ENCODE measurements around the gene GDAP1L1.
A peak's percentile ranks its signal among the peaks of the same experiment; 100 is the strongest.

The GDAP1L1 gene

DNA sequence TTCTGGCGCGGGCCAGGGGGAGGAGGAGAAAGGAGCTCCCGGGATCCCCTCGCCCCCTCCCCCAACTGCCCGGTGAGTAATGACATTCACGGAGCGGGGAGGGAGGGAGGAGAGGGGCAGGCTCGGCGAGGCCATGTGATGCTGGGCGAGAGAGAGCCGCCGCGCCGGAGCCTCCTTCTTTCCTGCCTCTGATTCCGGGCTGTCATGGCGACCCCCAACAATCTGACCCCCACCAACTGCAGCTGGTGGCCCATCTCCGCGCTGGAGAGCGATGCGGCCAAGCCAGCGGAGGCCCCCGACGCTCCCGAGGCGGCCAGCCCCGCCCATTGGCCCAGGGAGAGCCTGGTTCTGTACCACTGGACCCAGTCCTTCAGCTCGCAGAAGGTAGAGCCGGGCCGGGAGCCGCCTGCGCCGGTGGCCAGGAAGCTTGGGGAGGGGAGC is at the start of gene GDAP1L1:
GDAP1L1 (plus strand) TSS at position 178 of the 441 bp plus-strand sequence; CDS start at position 205, 27 bp downstream.
- DNase-seq (ENCODE audit: low read depth) = no peak

DNA sequence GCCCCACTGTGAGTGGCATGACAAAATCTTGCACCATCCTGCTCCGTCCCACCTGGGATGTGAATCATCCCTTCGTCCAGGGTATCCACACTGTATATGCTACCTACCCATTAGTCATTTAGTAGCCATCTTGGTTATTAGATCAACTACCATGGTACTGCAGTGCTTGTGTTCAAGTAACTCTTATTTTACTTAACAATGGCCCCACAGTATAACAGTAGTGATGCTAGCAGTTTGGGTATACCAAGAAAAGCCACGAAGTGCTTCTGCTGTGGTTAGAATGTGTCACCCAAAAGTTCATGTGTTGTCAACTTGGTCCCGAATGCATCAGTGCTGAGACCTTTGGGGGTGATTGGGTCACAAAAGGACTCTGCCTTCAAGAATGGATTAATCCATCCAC is 48.2 kb upstream of the GDAP1L1 start:
- DNase-seq (ENCODE audit: low read depth) = no peak

- no peak for DNase-seq (ENCODE audit: low read depth)
These were observed 47.2 kb upstream of the GDAP1L1 start for GRCh38 chr20:44199877-44200276.

DNA sequence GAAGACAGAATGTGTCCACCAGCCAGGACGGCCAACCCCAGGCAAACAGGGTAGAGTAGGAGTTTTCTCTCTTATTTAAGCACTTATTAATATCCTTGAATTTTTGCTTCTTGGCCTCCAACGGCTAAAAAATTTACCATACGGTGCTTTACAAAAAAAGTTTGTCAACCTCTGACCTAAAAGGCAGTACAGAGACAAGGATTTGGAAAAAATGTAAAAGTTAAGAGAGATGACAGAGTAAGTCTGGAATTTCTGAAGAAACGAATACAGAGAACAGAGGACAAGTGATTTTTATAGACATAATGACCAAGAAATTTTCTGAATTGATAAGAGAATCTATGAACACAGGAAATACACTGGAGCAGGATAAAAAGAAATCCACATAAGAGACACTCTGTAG is 46.7 kb upstream of the GDAP1L1 start:
- DNase-seq (ENCODE audit: low read depth) = no peak

GRCh38 chr20:44200983-44201382 is 46.1 kb upstream of the GDAP1L1 start:
- no peak for DNase-seq (ENCODE audit: low read depth)

DNA sequence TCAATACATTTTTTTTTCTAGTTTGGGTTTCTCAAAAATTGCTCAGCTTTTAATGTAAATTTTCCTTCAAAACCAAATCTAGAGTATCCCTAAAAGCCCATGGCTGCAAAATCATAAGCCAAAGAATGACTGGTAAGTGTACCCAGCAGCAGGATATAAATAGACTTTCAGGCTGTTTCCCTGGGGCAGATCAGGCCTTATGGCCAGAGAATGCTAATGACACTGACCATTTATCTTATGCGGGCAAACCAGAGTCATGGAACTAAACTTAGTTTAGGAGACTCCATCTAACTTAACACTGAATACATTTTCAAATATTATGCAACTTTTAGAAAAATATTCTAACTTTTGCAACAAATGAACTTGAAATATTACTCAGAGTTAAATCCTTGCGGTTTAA is 43.9 kb upstream of the GDAP1L1 start:
- DNase-seq (ENCODE audit: low read depth) = no peak

DNA sequence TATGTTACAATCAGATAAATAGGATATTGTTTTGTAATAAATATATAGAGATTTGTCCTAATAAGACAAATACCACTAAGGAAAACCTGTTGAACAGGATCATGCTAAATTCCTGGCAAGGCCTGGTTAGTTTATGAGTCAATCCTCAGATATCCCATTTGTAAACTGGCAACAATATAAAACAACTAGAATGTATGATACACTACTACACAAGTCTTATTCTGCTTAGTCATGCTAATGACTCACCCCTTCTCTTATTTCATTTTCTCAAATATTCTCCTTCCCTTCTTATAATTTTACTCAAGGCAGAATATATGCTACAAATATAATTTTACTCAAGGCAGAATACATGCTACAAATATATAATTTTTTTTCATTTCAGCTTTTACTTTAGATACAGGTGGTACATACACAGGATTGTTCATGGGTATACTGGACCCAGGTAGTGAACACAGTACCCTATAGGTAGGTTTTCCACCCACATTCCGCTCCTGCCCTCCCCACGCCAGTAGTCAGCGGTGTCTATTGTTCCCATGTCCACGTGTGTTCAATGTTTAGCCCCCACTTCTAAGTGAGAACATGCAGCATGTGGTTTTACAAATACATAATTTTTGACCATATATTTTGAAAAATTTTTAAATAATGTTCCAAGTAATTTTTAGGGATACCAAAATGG is 42.8 kb upstream of the GDAP1L1 start:
- no peak for DNase-seq (ENCODE audit: low read depth)

- no peak for DNase-seq (ENCODE audit: low read depth)
These were observed 42.3 kb upstream of the GDAP1L1 start for GRCh38 chr20:44204832-44205215.

- no peak for DNase-seq (ENCODE audit: low read depth)
These were observed 41.0 kb upstream of the GDAP1L1 start for GRCh38 chr20:44206132-44206531.

DNA sequence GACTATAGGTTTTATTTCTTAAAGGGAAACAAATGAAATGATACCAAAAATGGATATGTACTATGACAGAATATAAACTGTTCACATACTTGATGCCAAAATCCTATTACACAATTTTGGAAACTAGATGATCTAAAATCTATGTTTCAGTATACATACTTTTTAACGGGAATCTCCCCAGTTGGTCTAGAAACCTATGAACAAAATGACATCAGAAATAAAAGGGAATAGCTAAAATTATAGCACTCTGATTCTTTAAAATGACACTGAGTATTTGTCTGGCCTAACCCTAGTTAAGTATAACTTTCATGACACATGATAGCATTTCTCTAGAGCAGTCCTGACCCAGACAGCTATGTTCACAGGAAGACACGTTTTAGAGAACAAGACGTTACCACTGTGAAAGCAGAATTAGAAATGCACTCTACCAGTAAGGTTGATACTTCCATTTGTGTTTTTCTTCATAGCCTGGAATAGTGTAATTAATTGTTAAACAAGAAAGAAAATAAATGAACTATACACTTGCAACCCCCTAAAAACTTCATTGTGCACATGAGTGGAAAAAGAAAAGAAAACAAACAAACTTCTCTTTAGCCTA is 39.9 kb upstream of the GDAP1L1 start:
- DNase-seq (ENCODE audit: low read depth) = no peak

DNA sequence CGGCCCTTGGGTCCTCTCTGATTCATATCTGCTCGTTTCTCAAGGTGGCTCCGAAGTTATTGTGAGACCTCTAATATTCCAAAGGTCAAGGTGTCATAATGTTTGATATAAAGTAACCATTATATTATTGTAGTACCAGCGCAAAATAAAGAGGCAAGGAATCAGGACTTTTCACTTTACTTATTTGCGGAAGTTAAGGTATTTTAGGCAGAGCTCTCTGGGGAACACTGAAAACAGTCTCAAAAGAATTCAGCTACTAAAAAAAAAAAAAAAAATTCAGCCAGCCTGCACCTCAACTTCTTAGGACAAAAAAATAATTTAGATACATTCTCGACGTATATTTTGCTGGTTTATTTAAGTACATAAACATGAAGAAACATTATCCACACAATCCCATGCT is 38.9 kb upstream of the GDAP1L1 start:
- DNase-seq (ENCODE audit: low read depth) = no peak

- no peak for DNase-seq (ENCODE audit: low read depth)
These were observed 38.3 kb upstream of the GDAP1L1 start for GRCh38 chr20:44208770-44209169.

DNA sequence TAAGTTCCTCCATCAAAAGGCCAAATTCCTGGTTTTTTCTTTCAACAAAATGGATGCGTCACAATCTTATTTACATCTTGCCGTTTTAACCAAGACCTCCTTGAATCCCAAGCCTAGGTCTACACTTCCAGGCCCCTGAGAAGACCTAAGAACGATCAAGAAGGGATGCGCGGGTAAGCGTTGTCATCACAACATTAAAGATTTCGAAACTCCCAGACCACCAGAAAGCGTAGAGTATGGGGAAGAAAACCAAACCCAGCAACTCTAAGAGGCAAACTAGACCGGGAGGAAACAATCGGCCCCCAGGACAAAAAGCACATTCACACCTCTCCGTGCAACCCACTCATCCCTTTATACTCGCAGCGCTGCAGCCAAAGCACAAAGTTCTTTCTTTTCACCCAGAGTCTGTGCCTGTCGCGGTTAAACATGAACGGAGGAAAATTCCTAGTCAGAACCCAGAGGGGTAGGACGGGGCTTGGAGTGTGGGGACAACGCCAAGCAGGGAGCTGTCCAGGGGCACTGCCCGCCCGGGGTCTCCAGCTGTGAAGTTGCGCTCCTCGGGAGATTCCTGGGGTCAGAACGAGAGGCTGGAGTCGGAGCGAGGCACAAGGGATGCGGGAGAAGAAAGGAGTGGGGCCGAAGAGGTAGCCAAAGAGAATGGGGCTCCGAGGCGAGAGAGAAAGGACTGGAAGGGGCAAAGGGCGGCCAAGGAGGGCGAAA is 37.3 kb upstream of the GDAP1L1 start:
- DNase-seq (ENCODE audit: low read depth) = no peak

GRCh38 chr20:44210406-44211176 is 36.5 kb upstream of the GDAP1L1 start, which contains the start of gene OSER1:
OSER1 (minus strand) TSS chr20:44210771; CDS start chr20:44206957, 3,814 bp downstream.
- peak; percentile 93 for DNase-seq (ENCODE audit: low read depth)

DNA sequence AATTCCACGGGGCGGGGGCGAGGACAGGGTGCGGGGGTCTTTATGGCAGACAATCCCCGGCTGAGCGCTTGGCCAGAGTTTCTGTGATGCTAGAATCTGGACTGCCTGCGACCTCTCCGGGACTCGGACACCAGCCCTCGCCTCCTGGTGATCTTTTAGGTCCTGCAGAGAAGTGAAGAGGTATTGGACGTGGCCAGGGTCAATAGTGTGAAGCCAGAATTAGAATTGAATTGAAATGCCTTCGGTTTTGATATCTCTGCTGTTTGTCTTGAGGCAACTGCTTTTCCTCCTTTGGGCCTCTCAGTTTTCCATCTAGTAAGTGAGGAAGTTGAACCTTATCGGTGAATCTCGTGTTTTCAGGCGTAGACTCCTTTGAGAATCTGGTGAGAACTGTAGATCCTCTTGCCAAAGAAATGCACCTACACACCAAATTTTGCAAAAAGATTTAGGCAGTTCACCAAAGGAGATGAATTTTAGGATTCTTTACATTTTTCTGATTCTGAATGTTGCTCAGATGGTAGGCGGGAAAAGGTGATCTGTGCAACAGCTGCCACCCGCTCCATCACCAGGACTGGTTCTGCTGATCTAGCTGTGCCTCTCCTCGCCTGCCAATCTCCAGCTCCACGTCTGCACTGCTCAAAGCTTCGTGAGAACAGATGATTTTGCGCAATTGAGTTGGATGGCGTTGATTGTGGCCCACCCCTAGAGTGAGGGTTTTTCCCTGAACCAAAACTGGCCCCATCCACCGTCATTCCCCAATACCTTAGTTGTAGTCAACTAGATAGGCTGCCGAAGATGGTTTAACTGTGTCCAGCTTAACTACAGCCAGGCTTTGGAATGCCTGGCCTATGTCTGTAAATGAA is 35.7 kb upstream of the GDAP1L1 start:
- DNase-seq (ENCODE audit: low read depth) = no peak

DNA sequence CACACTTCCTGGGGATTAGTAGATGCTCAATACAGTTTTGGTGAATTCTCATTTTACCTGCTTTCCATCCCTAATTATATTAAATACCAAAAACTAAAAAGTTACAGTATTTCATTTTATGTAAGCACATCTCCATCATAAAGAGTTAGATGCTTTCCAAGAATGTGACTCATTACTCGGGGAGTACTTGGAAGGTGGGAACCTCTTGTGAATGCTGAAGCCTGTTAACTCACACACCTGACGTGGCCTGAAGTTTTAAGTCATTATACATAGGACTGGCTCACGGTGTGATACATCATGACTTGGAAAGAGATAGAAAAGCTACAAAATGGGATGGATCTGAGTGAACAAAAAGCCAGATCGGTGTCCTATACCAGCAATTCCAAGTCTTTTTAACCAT is 34.3 kb upstream of the GDAP1L1 start:
- no peak for DNase-seq (ENCODE audit: low read depth)

DNA sequence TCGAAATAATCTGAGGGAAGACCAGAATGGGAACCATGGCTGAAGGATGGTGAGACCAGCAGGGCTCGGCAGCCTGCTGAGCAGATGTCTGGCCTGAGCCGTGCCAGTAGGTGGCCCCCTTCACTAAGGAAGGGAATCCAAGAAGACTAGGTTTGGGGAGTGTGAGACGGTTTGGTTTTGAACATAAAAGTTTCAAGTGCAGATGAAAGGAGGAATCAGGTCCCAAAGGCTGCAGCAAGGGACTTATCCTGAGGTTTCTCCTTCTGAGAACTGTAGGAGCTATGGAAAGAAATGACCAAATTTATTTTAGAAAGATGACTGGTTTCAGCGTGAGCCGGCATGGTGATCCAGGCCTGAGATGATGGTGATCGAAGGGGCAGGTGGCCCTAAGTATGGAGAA is 32.0 kb upstream of the GDAP1L1 start:
- no peak for DNase-seq (ENCODE audit: low read depth)

DNA sequence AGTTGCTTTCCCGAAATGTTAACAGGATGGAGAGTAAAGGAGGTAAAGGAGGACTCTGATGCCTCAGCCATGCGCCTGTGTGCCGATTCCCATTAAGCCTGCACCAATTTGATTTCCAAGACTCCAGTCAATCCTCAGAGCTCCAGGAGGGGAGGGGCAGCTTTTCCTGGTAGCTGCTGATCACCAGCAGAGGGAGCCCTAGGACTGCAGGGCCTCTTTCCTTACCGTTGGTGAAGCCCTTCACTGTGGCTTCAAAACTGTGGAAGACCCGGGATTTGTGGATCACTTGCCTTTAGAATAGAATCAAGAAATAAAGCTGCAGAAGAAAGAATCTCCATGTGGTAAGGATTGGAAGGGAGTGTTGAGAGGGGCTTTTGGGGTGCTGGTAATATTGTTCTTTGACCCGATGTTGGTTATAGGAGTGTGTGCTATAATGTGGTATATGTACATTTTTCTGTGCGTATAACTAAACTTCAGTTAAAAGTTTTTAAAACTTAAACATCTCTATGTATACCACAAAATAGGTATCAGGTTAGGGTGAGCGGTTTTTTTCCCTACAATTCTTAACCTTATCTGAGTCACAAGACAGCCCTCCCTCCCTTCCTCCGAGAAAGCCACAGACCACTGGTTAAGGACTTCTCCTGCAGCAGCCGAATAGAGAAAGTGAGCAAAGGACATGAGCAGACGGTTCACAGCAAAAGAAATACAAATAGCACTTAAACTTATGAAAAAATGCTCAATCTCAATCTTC is 29.6 kb upstream of the GDAP1L1 start:
- DNase-seq (ENCODE audit: low read depth) = no peak

DNA sequence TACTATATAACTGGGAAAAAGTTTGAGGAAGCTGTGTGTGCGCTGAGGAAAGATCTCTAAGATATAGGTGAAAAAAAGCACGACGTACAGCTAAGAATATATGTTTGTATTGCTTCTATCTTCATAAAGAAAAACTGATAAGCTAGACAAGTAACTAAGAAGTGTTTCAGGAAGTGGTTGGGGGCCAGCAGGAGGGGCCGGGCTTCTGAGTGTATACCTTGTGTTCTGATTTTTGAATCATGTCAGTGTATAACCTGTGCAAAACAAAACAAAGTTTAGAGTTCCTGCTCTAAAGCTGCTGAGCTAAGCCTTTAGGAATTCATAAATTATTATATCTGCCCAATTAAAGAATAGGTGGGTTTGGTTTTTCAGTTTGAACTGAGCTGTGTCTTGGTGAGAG is 28.7 kb upstream of the GDAP1L1 start:
- DNase-seq (ENCODE audit: low read depth) = no peak

- DNase-seq (ENCODE audit: low read depth) = no peak
These were observed 27.9 kb upstream of the GDAP1L1 start for GRCh38 chr20:44219170-44219730.
